ENCODE data around the gene ITGB1. TPM values are rescaled to one million over a fixed set of nuclear protein-coding genes. Genes with fewer than 3 reads are reported as not detected.

Gene ITGB1
- total and polyA plus RNA-seq, 9 of the 15 experiments (the other 6 are each of a cell fraction or from before 2014, with no cell fraction given), result 40.2 to 194 (median 155) TPM

- no peak for TF ChIP-seq THRB (CRISPR knock-in tag; conservative IDR thresholded peaks at IDR 0.05)
- no peak for TF ChIP-seq RREB1 (CRISPR knock-in tag; IDR thresholded peaks at IDR 0.05)
- TF ChIP-seq ZKSCAN1 (IDR thresholded peaks at IDR 0.05; ENCODE audit: low read depth, low read length), result no peak
- no peak for TF ChIP-seq C11orf30 (IDR thresholded peaks at IDR 0.05; ENCODE audit: low read depth)
- no peak for TF ChIP-seq ZKSCAN3 (CRISPR knock-in tag; IDR thresholded peaks at IDR 0.05)
- TF ChIP-seq ZBTB11 (CRISPR knock-in tag; IDR thresholded peaks at IDR 0.05), result no peak
- TF ChIP-seq HOXB6 (CRISPR knock-in tag; IDR thresholded peaks at IDR 0.05; ENCODE audit: borderline replicate concordance), result no peak
- no peak for TF ChIP-seq HSF4 (CRISPR knock-in tag; IDR thresholded peaks at IDR 0.05; ENCODE audit: borderline replicate concordance)
- TF ChIP-seq CEBPZ (IDR thresholded peaks at IDR 0.05; ENCODE audit: borderline replicate concordance, low read depth, low read length), result no peak
- TF ChIP-seq ZNF551 (CRISPR knock-in tag; IDR thresholded peaks at IDR 0.05), result no peak
- TF ChIP-seq TFE3 (CRISPR knock-in tag; IDR thresholded peaks at IDR 0.05), result no peak
Observed at GRCh38 chr10:32971536-32972091, 13.6 kb upstream of the ITGB1 start (continued).
